ENCODE data around the gene DOCK2. TPM values are rescaled to one million over a fixed set of nuclear protein-coding genes. Genes with fewer than 3 reads are reported as not detected.

Gene DOCK2
- total RNA-seq, 1 experiment from 2014 or later = 4.6 TPM

GRCh38 chr5:170046241-170046640, 409.2 kb downstream of the DOCK2 start (continued):
- TF ChIP-seq, protein P1, sequence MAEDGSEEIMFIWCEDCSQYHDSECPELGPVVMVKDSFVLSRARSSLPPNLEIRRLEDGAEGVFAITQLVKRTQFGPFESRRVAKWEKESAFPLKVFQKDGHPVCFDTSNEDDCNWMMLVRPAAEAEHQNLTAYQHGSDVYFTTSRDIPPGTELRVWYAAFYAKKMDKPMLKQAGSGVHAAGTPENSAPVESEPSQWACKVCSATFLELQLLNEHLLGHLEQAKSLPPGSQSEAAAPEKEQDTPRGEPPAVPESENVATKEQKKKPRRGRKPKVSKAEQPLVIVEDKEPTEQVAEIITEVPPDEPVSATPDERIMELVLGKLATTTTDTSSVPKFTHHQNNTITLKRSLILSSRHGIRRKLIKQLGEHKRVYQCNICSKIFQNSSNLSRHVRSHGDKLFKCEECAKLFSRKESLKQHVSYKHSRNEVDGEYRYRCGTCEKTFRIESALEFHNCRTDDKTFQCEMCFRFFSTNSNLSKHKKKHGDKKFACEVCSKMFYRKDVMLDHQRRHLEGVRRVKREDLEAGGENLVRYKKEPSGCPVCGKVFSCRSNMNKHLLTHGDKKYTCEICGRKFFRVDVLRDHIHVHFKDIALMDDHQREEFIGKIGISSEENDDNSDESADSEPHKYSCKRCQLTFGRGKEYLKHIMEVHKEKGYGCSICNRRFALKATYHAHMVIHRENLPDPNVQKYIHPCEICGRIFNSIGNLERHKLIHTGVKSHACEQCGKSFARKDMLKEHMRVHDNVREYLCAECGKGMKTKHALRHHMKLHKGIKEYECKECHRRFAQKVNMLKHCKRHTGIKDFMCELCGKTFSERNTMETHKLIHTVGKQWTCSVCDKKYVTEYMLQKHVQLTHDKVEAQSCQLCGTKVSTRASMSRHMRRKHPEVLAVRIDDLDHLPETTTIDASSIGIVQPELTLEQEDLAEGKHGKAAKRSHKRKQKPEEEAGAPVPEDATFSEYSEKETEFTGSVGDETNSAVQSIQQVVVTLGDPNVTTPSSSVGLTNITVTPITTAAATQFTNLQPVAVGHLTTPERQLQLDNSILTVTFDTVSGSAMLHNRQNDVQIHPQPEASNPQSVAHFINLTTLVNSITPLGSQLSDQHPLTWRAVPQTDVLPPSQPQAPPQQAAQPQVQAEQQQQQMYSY (CRISPR knock-in tag; IDR thresholded peaks at IDR 0.05) = no peak

GRCh38 chr5:170049713-170050112, 412.6 kb downstream of the DOCK2 start:
- H3K4me1 Mint-ChIP-seq = peaks cover 11% of the 10 kb centered on the region
- DNase-seq (ENCODE audit: low spot score) (no peak), ATAC-seq (no peak)
- no peaks in the 10 kb centered on the region; the same call in 1 of the 2 replicates for H3K27me3 Mint-ChIP-seq (ENCODE audit: low read depth)
- no peaks in the 10 kb centered on the region for H3K36me3 Mint-ChIP-seq
- CTCF ChIA-PET = no interaction called here
- no peaks in the 10 kb centered on the region for H3K9me3 Mint-ChIP-seq
- TF ChIP-seq E2F4 (CRISPR knock-in tag; IDR thresholded peaks at IDR 0.05; ENCODE audit: borderline replicate concordance, low read depth) = no peak
- no peak for TF ChIP-seq NR1H2 (CRISPR knock-in tag; IDR thresholded peaks at IDR 0.05)
- TF ChIP-seq, protein P2, sequence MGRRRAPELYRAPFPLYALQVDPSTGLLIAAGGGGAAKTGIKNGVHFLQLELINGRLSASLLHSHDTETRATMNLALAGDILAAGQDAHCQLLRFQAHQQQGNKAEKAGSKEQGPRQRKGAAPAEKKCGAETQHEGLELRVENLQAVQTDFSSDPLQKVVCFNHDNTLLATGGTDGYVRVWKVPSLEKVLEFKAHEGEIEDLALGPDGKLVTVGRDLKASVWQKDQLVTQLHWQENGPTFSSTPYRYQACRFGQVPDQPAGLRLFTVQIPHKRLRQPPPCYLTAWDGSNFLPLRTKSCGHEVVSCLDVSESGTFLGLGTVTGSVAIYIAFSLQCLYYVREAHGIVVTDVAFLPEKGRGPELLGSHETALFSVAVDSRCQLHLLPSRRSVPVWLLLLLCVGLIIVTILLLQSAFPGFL (CRISPR knock-in tag; IDR thresholded peaks at IDR 0.05; ENCODE audit: borderline replicate concordance) = no peak
- TF ChIP-seq, protein P3, sequence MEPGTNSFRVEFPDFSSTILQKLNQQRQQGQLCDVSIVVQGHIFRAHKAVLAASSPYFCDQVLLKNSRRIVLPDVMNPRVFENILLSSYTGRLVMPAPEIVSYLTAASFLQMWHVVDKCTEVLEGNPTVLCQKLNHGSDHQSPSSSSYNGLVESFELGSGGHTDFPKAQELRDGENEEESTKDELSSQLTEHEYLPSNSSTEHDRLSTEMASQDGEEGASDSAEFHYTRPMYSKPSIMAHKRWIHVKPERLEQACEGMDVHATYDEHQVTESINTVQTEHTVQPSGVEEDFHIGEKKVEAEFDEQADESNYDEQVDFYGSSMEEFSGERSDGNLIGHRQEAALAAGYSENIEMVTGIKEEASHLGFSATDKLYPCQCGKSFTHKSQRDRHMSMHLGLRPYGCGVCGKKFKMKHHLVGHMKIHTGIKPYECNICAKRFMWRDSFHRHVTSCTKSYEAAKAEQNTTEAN (CRISPR knock-in tag; IDR thresholded peaks at IDR 0.05) = no peak
- no peak for TF ChIP-seq JAZF1 (CRISPR knock-in tag; IDR thresholded peaks at IDR 0.05)
- no peak for TF ChIP-seq ATF6 (CRISPR knock-in tag; IDR thresholded peaks at IDR 0.05)
- TF ChIP-seq, protein P4, sequence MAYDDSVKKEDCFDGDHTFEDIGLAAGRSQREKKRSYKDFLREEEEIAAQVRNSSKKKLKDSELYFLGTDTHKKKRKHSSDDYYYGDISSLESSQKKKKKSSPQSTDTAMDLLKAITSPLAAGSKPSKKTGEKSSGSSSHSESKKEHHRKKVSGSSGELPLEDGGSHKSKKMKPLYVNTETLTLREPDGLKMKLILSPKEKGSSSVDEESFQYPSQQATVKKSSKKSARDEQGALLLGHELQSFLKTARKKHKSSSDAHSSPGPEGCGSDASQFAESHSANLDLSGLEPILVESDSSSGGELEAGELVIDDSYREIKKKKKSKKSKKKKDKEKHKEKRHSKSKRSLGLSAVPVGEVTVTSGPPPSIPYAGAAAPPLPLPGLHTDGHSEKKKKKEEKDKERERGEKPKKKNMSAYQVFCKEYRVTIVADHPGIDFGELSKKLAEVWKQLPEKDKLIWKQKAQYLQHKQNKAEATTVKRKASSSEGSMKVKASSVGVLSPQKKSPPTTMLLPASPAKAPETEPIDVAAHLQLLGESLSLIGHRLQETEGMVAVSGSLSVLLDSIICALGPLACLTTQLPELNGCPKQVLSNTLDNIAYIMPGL (CRISPR knock-in tag; IDR thresholded peaks at IDR 0.05) = no peak
- TF ChIP-seq ATF1 (CRISPR knock-in tag; IDR thresholded peaks at IDR 0.05) = no peak
- H3K4me3 Mint-ChIP-seq = no peak overlapping the region
- no peak overlapping the region for H3K27ac Mint-ChIP-seq
- POLR2A ChIA-PET = no interaction called here

- H3K4me3 Mint-ChIP-seq = no peak overlapping the region
- ATAC-seq = no peak
- no peak overlapping the region for H3K27ac Mint-ChIP-seq
- H3K9me3 Mint-ChIP-seq = no peaks in the 10 kb centered on the region
- H3K27me3 Mint-ChIP-seq (ENCODE audit: low read depth) = no peaks in the 10 kb centered on the region; the same call in 1 of the 2 replicates
- no peaks in the 10 kb centered on the region for H3K4me1 Mint-ChIP-seq
- ChIA-PET POLR2A (no interaction called here), CTCF (no interaction called here)
- H3K36me3 Mint-ChIP-seq = no peaks in the 10 kb centered on the region
- no peak for DNase-seq (ENCODE audit: low spot score)
- TF ChIP-seq IRF2 (CRISPR knock-in tag; IDR thresholded peaks at IDR 0.05; ENCODE audit: borderline replicate concordance, low read depth) (no peak), NFE2L1 (CRISPR knock-in tag; IDR thresholded peaks at IDR 0.05) (no peak), AR (CRISPR knock-in tag; IDR thresholded peaks at IDR 0.05) (no peak), ZNF317 (CRISPR knock-in tag; IDR thresholded peaks at IDR 0.05; ENCODE audit: borderline replicate concordance, low read depth) (no peak), FOXJ3 (CRISPR knock-in tag; IDR thresholded peaks at IDR 0.05; ENCODE audit: borderline replicate concordance) (no peak)
- TF ChIP-seq, protein P5, sequence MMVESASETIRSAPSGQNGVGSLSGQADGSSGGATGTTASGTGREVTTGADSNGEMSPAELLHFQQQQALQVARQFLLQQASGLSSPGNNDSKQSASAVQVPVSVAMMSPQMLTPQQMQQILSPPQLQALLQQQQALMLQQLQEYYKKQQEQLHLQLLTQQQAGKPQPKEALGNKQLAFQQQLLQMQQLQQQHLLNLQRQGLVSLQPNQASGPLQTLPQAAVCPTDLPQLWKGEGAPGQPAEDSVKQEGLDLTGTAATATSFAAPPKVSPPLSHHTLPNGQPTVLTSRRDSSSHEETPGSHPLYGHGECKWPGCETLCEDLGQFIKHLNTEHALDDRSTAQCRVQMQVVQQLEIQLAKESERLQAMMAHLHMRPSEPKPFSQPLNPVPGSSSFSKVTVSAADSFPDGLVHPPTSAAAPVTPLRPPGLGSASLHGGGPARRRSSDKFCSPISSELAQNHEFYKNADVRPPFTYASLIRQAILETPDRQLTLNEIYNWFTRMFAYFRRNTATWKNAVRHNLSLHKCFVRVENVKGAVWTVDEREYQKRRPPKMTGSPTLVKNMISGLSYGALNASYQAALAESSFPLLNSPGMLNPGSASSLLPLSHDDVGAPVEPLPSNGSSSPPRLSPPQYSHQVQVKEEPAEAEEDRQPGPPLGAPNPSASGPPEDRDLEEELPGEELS (CRISPR knock-in tag; IDR thresholded peaks at IDR 0.05) = no peak
Measured at GRCh38 chr5:170053896-170054295, 416.8 kb downstream of the DOCK2 start.

Measured in WTC11 (cell line).